Spleen (tissue), 11 donors: Measurements from ENCODE around the gene SPTY2D1. TPM values are rescaled to one million over a fixed set of nuclear protein-coding genes. Genes with fewer than 3 reads are reported as not detected.

Experiments
- DNase-seq: peaks from one replicate; pipeline ENCODE4 v3.0.0-alpha.2; 2020
- H3K27ac ChIP-seq, 8 donors: fragments of 200-600 bp; sonication (generic) in 7 of 8; 1 replicate in 4 of 8; 2 replicates in 4 of 8; pipeline versions ENCODE4 v1.5.0 to v1.8.0; 2016 to 2021; ENCODE audit warnings: inconsistent platforms in 4 of 8, mild to moderate bottlenecking in 4 of 8, moderate library complexity in 1 of 8
- H3K27me3 ChIP-seq, 7 donors: fragments of 200-600 bp; sonication (generic) in 6 of 7; replicated peaks in 1 of 7; 1 replicate in 4 of 7; 2 replicates in 3 of 7; pipeline versions ENCODE4 v1.5.0 to v1.8.0; 2016 to 2021; ENCODE audit warnings: inconsistent platforms in 3 of 7, mild to moderate bottlenecking in 1 of 7
- H3K36me3 ChIP-seq, 6 donors: fragments of 200-600 bp; sonication (generic) in 5 of 6; 1 replicate in 4 of 6; 2 replicates in 2 of 6; pipeline versions ENCODE4 v1.5.0 to v1.8.0; 2016 to 2021; ENCODE audit warnings: inconsistent platforms in 2 of 6
- H3K4me1 ChIP-seq, 6 donors: fragments of 200-600 bp; sonication (generic) in 5 of 6; 1 replicate in 3 of 6; 2 replicates in 3 of 6; pipeline versions ENCODE4 v1.5.0 to v1.8.0; 2016 to 2021; ENCODE audit warnings: inconsistent platforms in 3 of 6
- H3K4me3 ChIP-seq, 8 donors: fragments of 200-600 bp; sonication (generic) in 7 of 8; 1 replicate in 4 of 8; 2 replicates in 4 of 8; pipeline versions ENCODE4 v1.5.0 to v1.8.0; 2016 to 2021; ENCODE audit warnings: inconsistent platforms in 4 of 8, mild to moderate bottlenecking in 4 of 8, moderate library complexity in 2 of 8
- H3K9me3 ChIP-seq, 8 donors: fragments of 200-600 bp; sonication (generic) in 7 of 8; 1 replicate in 4 of 8; 2 replicates in 4 of 8; pipeline versions ENCODE4 v1.5.0 to v1.8.0; 2016 to 2021; ENCODE audit warnings: inconsistent platforms in 4 of 8
- CTCF ChIP-seq, 11 experiments: fragments of 200-600 bp in 7 of 11; fragments of 450-650 bp in 4 of 11; sonication (generic) in 4 of 11; IDR thresholded peaks in 8 of 11; conservative IDR thresholded peaks in 3 of 11; 1 replicate in 7 of 11; 2 replicates in 4 of 11; pipeline versions ENCODE4 v1.4.0 to v1.8.0; 2016 to 2021; ENCODE audit warnings: antibody characterized with exemption in 11 of 11, inconsistent platforms in 4 of 11, mild to moderate bottlenecking in 1 of 11
- POLR2A ChIP-seq, 3 donors: fragments of 450-650 bp; IDR thresholded peaks; one replicate each; pipeline ENCODE4 v1.5.1; 2017; ENCODE audit warnings: antibody characterized with exemption in 3 of 3, mild to moderate bottlenecking in 1 of 3
- POLR2AphosphoS5 ChIP-seq, 3 donors: sonication (generic); formaldehyde crosslinking; IDR thresholded peaks; one replicate each; pipeline ENCODE4 v1.5.1; 2017; ENCODE audit warnings: antibody characterized with exemption in 3 of 3
- WGBS, 5 donors: extraction: QIAGEN DNeasy Blood & Tissue Kit in 3 of 5; methylation state at CpG; one replicate each; pipeline versions ENCODE4 v1.1.5 to v1.1.7; 2013 to 2018; 5-methylcytosine and 5-hydroxymethylcytosine counted together
- intact Hi-C: fragments of 100-400 bp; cut with DNase I; formaldehyde crosslinking; loops from one replicate; pipeline ENCODE4 v1.15.0; 2023; ENCODE audit warnings: low total_unique reads
- polyA plus RNA-seq, 3 donors: library from polyadenylated mRNA; stranded (reverse); fragments of 200-250 nt; gene quantifications; one replicate each; pipeline ENCODE4 v1.2.1, GENCODE V29; 2013
- total RNA-seq, 7 donors: library from RNA; depleted of rRNA in 3 of 7; stranded (reverse); fragments of >200 nt in 3 of 7; fragmentation: NEBNext Ultra II Directional in 4 of 7; extraction: Animal tissue kit (Norgen Biotek cat#: 25700) in 4 of 7; gene quantifications; one replicate each; pipeline versions ENCODE4 v1.1.0 to v1.2.1, GENCODE V29; 2016 to 2021
- donor health status: healthy with polysubstance abuse.
- donor health status: DM: no; HTN: no; CAD: no; lungs with moderate emphysema.
- donor health status: DM: no; HTN: no; CAD: no.
- donor health status: Bipolar disorder and iron deficiency.
- donor health status: healthy.
- donor health status: DM: no; HTN: no; CAD: no.
- donor health status: DM: yes; HTN: yes; CAD: no.

The SPTY2D1 gene
- total and polyA plus RNA-seq, 10 donors, result 2.4 to 23.1 (median 17.4) TPM

- H3K9me3 ChIP-seq, result no peaks in the 10 kb centered on the region
- no peaks in the 10 kb centered on the region for H3K27me3 ChIP-seq
- H3K4me3 ChIP-seq, result no peak overlapping the region
- H3K4me1 ChIP-seq, result no peaks in the 10 kb centered on the region
- TF ChIP-seq POLR2AphosphoS5 (IDR thresholded peaks at IDR 0.05) (no peak), POLR2A (IDR thresholded peaks at IDR 0.05) (no peak), CTCF (IDR thresholded peaks at IDR 0.05 in 8 of 11, conservative IDR thresholded peaks at IDR 0.05 in 3 of 11) (no peak)
- H3K36me3 ChIP-seq, result peaks cover 0 to 99% (median 52%) of the 10 kb centered on the region in 6 donors
- H3K27ac ChIP-seq, result no peak overlapping the region
- intact Hi-C loops, result no loop called here
- no peak for DNase-seq
Observed at GRCh38 chr11:18566406-18566805, 67.7 kb downstream of the SPTY2D1 start.

GRCh38 chr11:18564149-18564548, 70.0 kb downstream of the SPTY2D1 start:
- Histone ChIP-seq H3K36me3 (peaks cover 0 to 98% (median 51%) of the 10 kb centered on the region in 6 donors), H3K27ac (no peak overlapping the region), H3K4me1 (no peaks in the 10 kb centered on the region), H3K9me3 (no peaks in the 10 kb centered on the region), H3K4me3 (no peak overlapping the region), H3K27me3 (no peaks in the 10 kb centered on the region)
- intact Hi-C loops, result no loop called here
- no peak for DNase-seq
- no peak for TF ChIP-seq CTCF (IDR thresholded peaks at IDR 0.05 in 8 of 11, conservative IDR thresholded peaks at IDR 0.05 in 3 of 11)
- no peak for TF ChIP-seq POLR2A (IDR thresholded peaks at IDR 0.05)
- no peak for TF ChIP-seq POLR2AphosphoS5 (IDR thresholded peaks at IDR 0.05)

- H3K27ac ChIP-seq, result no peak overlapping the region
- H3K27me3 ChIP-seq, result no peaks in the 10 kb centered on the region
- no peak for DNase-seq
- H3K4me3 ChIP-seq, result no peak overlapping the region
- no peaks in the 10 kb centered on the region for H3K9me3 ChIP-seq
- H3K4me1 ChIP-seq, result no peaks in the 10 kb centered on the region
- 77 to 100% (median 93%) methylated on average over 2 of the region's 2 CpGs for WGBS, 5 donors
- H3K36me3 ChIP-seq, result peaks cover 0 to 99% (median 56%) of the 10 kb centered on the region in 6 donors
- TF ChIP-seq POLR2AphosphoS5 (IDR thresholded peaks at IDR 0.05) (no peak), POLR2A (IDR thresholded peaks at IDR 0.05) (no peak), CTCF (IDR thresholded peaks at IDR 0.05 in 8 of 11, conservative IDR thresholded peaks at IDR 0.05 in 3 of 11) (no peak)
- intact Hi-C loops, result no loop called here
Observed at GRCh38 chr11:18563090-18563730, 70.9 kb downstream of the SPTY2D1 start.

Other genes with a start within 250 kb of the SPTY2D1 start
- 100 to 1,000 TPM; 221 to 415 (median 286) TPM for gene LDHA, start 239.8 kb downstream of the SPTY2D1 start, total RNA-seq
- 100 to 1,000 TPM; 139 to 260 (median 206) TPM for gene LDHA, start 239.8 kb downstream of the SPTY2D1 start, polyA plus RNA-seq
- under 1 TPM in 1 of 7 donors, not detected in 6; 0.84 TPM for gene LDHC, start 222.0 kb downstream of the SPTY2D1 start, total RNA-seq
- 1 to 10 TPM in 1 of 3 donors, under 1 TPM in 1, not detected in 1; 0.93 to 1.1 TPM for gene LDHC, start 222.0 kb downstream of the SPTY2D1 start, polyA plus RNA-seq
- not detected for gene LDHAL6A, start 178.5 kb downstream of the SPTY2D1 start, total RNA-seq
- gene LDHAL6A, start 178.5 kb downstream of the SPTY2D1 start, polyA plus RNA-seq, result under 1 TPM in 1 of 3 donors, not detected in 2; 0.02 TPM
- 10 to 100 TPM; 41.5 to 95.1 (median 52.1) TPM for gene TSG101, start 107.4 kb downstream of the SPTY2D1 start, total RNA-seq
- 10 to 100 TPM; 25.4 to 39.4 (median 34.4) TPM for gene TSG101, start 107.4 kb downstream of the SPTY2D1 start, polyA plus RNA-seq
- 10 to 100 TPM; 12.8 to 23.0 (median 19.9) TPM for gene UEVLD, start 45.6 kb downstream of the SPTY2D1 start, total RNA-seq
- gene UEVLD, start 45.6 kb downstream of the SPTY2D1 start, polyA plus RNA-seq, result 1 to 10 TPM; 4.1 to 6.7 (median 4.7) TPM
- gene MISFA, start 34.6 kb downstream of the SPTY2D1 start, total RNA-seq, result 1 to 10 TPM; 1.3 to 4.4 (median 2.1) TPM
- 1 to 10 TPM in 1 of 3 donors, under 1 TPM in 1, not detected in 1; 0.83 to 1.5 TPM for gene MISFA, start 34.6 kb downstream of the SPTY2D1 start, polyA plus RNA-seq
- gene TMEM86A, start 64.4 kb upstream of the SPTY2D1 start, total RNA-seq, result 10 to 100 TPM in 5 of 7 donors, 1 to 10 TPM in 2; 5.1 to 25.0 (median 17.0) TPM
- 1 to 10 TPM in 2 of 3 donors, under 1 TPM in 1; 0.98 to 2.4 (median 2.0) TPM for gene TMEM86A, start 64.4 kb upstream of the SPTY2D1 start, polyA plus RNA-seq
- 1 to 10 TPM in 2 of 7 donors, under 1 TPM in 3, not detected in 2; 0.12 to 3.2 (median 0.28) TPM for gene IGSF22, start 91.8 kb upstream of the SPTY2D1 start, total RNA-seq
- 1 to 10 TPM in 1 of 3 donors, under 1 TPM in 2; 0.54 to 1.2 (median 0.61) TPM for gene IGSF22, start 91.8 kb upstream of the SPTY2D1 start, polyA plus RNA-seq
- 1 to 10 TPM in 1 of 7 donors, under 1 TPM in 5, not detected in 1; 0.10 to 2.0 (median 0.31) TPM for gene PTPN5, start 157.5 kb upstream of the SPTY2D1 start, total RNA-seq
- under 1 TPM; 0.08 to 0.54 (median 0.26) TPM for gene PTPN5, start 157.5 kb upstream of the SPTY2D1 start, polyA plus RNA-seq